NCI-H1417 treated with DMSO at 0.1 percent for 48 hours (cell line): Measurements from ENCODE around the gene FRMD4B.

Experiments
- DNase-seq: peaks from one replicate; lab custom pipeline; 2025; lab: John Stamatoyannopoulos, UW

The FRMD4B gene

DNA sequence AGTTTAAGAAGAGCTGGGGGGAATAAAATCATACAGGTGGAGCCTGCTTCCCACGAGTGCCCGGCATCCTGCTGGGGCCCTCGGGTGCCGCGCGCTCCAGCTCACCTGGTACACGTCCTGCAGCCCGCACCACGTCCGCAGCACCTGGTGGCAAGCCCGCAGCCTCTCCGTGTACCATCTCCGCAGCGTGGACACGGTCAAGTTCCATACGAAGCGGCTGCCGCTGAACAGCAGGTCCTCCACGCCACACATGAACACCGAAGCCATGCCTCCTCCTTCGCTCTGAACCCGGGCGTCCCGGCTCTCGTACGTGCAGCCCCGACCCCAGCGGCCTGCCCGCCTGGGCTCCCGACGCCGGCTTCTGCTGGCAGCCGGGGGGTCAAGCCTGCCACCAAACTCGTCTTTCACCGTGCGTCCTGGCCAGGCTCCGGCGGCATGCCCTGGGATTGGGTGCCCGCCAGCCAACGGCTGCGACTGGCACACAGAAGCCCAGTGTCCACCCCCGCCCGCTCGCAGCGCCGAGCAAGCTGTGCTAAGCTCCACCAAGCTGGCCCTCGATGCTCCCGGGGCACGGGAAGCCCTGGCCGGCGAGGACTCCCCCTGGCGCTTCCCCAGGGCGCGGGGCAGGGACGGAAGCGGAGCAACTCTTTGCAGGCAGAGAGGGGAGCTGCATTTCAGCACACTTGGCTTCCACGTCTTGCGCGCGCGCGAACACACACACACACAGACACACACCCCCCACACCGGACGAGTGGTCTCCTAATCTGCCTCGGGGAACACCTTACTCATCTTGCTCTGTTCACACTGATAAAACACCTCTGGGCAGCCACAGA lies at the start of gene FRMD4B:
Gene FRMD4B, minus strand, starts transcription at position 366 of the 833 bp plus-strand sequence. Its CDS starts 99 bp downstream, at position 267.
- no peak for DNase-seq

DNA sequence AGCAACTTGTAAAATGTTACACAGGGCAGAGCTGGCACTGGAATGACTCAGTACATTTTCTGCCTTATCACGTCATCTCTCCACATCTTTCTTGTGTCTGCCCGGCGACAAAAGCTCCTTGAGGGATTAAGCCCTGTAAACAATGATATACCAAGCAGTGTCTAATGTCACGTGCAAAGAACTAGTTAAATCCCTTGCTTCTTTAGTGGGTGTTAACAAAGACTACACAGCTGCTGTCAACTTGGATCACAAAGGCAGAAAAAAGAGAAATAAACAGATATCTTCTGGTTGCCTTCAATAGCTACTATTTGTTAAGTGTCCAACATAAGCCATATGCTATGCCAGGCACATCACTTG lies 48.1 kb upstream of the FRMD4B start:
- DNase-seq = no peak

DNA sequence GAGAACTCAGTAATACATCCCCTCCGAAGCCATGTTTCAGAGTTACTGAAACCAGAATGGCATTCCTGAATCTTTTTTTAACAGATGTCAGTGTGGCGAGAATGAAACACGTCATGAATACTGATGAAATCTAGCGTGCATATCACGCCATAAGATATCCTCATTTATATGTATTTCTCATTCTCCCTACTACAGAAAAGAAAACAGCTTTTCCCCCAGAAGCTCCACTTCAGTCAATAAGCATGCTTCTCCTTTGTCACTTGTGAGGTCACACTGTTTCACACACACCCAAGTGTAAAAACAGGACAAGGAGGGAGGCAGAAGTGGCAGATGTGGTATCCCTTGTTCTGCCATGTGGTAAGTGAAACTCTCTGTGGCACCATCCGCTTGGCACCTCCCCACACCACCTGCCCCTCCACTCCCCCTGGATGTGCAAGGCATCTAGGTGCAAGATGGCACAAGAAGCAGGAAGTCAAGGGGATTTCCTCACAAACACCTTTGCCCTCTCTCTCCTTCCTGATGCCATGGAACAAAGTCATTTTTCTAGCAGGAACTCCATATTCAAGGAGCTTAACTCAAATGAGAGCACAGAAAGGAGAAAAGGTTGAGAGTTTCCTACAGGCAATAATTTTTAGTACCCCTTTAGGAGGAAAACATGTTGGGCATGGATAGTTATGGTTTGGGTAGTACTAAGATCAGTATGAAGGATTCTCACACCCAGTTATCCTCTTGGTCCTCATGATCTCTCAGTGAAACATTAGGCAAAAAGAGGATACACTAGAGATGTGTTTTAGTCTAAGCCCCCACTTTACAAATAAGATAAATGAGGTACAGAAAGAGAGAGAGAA lies 47.5 kb upstream of the FRMD4B start:
- DNase-seq = no peak

DNA sequence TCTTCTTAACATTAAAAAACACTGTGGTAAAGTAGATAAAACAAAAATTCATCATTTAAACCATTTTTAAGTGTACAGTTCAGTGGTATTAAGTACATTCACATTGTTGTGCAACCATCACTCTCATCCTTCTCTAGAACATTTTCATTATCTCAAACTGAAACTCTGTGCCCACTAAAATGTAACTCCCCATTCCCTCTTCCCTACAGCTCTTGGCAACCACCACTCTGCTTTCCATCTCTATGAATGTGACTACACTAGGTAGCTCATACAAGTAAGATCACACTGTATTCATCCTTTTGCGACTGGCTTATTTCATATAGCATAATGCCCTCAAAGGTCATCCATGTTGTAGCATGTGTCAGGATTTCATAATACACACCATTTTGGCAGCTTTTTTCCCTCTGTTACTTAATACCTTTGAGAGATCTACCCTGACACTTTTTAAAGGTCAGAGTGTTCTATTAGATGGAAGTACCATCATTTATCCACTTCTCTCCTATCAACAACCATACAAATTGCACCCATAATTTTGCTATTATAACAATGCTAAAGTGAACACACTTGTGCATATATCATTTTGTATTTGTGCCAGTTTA lies 42.9 kb upstream of the FRMD4B start:
- no peak for DNase-seq

DNA sequence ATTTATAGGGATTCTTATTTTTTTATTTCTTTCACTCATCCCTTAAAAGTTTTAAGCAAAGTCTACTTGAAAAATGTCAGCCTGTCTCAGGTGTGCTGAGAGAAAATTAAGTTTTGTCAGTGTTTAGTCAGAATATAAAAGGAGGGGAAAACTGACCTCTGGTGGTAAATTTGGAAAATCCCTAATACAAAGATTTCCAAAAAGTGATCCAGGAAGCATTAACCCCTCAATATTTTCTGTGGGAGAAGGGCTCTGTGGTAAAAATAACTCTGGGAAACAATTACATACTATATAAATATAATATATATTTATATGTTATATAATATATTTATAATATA lies 41.0 kb upstream of the FRMD4B start:
- no peak for DNase-seq

DNA sequence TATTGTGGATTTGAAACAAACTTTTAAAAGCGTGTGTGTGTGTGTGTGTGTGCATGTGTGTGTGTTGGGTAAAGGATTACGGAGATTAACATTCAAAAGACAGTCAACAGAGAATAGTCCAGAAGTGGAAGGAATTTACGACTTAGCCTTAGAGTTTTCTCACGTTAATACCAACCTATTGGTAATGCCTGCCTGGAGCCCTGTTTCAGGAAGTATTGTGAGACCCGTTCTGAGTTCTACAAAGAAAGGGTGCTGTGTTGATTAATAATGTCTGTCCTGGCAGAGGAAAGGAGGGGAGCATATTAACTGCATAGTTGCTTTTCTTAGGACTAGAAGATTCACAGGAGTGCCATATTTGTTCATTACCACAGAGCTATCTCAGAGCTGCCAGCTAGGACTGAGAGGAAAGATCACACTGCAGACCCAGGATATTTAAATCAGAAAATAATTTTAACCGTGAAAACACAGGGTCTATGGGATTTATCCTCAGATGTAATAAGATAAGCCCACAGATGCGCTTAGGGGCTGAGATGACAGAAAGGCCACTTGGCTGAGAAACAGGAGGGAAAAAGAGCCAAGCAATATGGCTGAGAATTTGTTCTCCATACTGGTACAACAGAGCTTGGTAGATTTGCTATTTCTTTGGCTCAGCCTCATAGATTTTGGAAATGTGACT lies 40.5 kb upstream of the FRMD4B start:
- no peak for DNase-seq

DNA sequence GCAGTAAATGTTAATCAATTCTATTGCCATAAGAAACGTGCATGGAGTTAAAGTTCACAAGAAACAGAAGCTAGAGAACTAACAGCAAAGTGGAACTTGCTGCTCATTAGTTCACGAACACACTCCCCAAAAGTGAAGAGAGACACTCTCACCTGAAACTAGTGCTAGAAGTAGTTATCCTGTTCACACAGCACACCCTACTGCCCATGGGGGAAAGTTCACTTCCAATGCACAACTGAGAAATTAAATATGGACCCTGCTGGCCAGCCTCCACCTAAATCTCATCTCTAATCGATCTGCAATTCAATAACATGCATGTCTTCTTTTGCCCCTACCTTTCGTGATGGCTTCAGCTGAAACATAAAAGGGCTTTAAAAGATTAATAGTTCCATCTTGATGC lies 39.4 kb upstream of the FRMD4B start:
- no peak for DNase-seq

DNA sequence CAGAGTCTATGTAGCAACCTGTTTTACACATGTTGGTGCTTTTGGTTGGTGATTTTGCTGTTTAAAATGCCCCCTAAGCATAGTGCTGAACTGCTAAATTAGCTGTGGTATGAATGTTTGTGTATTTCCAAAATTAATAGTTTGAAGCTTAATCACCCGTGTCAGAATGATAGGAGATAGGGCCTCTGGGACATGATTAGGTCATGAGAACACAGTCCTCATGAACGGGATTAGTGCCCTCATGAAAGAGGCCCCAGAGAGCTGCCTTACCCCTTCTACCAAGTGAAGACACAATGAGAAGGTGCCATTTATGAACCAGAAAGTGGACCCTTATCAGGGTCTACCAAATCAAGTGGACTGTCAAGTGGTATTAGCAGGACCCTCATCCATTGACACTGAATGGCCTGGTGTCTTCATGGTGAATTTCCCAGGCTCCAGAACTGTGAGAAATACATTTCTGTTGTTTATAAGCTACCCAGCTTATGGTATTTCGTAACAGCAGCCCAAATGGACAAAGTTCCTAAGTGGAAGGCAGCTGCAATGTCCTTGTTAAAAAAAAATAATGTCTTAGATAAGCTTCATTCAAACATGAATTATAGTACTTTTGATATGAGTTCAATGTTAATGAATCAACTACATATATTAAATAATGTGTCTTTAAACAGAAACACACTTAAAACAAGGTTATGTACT lies 37.7 kb upstream of the FRMD4B start:
- DNase-seq = no peak

DNA sequence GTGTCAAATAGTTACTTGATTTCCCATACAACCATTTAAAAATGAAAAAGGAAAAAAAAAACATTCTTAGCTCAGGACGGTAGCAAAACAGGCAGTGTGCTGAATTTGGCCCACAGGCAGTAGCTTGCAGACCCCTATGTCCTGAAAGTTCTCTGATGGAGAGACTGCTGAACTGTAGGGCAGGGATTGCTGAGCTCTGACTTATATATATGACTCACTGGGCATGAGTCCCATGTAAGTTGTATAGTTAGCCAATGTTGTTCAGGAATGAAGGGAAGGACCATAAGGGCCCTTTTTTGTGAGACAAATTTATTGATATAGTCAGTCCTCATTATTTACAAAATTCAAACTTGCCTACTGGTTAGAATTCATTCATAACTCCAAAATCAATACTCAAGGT lies 36.9 kb upstream of the FRMD4B start:
- DNase-seq = no peak

DNA sequence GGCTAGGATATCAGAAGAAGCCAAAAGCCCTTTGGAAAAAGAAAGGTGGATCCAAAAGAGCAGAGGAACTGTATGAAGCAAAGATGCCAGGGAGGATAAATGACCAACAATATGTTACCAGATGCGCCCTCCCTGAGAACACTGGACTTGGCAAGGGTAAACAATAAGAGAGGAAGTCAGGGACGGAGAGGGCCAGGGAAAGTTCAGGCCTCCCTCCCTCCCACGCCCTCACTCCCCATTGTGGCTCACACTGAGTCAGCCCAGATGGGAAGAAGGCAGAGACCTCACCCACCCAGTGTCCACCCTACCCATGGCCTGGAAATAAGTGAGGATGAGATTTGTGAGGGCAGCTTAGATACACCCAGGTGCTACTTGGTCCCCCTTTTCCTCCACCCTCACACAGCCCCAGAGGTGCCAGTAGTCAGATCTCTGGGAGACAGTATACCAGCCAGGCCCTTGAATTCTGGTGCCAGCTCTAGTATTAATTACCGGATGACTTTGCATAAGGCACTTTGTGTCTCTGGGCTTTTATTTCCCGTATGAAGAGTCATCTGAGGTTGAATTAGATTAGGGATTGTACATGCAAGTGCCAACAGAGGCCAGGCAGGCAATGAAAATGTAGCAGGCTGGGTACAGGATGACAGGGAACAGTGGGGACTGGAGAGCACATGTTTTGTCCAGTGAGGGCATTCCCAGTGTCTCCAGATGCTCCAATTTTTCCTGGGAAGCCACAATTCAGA lies 35.1 kb upstream of the FRMD4B start:
- DNase-seq = no peak

DNA sequence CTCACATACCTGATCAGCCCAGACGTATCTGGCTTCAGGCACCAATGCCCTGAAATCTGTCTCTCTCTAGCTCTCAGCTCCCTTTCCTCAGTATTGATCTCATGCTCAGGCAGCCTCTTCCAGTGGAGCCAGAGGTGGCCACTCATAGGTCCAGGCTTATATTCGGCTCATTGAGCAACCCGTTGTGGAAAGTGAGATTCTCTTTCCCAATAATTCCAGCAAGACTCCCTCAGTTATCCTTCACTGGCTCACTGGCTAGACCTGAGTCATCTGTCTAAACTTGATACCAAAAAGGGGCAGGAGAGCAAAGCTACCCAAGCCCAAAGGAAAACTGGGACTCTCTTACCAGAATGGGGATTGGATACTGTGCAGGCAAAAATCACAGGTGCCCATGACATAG lies 33.4 kb upstream of the FRMD4B start:
- no peak for DNase-seq

DNA sequence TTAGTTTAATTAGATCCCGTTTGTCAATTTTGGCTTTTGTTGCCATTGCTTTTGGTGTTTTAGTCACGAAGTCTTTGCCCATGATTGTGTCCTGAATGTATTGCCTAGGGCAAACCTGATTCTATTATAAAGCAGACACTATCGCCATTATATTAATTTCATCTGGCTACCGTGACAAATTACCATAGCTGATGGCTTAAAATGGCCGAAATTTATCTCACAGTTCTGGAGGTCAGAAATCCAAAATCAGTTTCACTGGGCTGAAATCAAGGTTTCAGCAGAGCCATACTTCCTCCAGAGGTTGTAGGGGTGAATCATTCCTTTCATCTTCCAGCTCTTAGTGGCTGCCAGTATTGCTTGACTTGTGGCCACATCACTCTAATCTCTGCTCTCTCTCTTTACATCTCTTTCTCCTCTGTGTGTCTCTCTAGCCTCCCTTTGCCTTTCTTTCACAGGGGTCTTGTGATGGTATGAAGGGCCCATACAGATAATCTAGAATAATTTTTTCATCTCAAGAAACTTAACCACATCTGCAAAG lies 31.7 kb upstream of the FRMD4B start:
- no peak for DNase-seq

DNA sequence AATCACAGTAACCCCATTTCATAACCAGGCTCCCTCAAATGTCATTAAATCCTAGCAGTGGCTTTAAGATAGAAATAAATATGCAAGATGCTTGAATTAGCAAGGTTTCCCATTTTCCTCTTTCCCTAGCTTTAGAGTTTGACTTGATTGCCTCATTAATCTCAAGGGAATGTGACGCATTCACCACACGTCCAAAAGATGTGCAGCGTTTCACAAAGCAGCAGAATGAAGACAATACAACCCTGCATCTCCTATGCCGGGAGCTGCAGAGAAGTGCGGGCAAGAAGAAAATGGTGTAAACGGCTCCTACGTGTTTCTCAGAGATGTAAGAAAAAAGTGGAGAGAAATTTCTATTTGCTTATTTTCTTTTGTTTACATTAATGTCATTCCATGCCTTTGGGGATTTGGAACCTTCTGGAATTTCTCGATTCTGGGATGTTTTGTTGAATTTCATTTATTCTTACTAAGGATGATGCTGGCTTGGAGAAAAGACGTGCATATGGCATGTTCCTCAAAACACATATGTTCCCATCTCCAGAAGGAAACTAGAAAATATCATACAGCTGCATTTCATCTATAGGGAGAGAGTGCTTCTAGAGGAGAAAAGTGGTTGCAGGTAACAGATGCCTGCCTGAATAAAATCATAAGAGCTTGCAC lies 27.8 kb upstream of the FRMD4B start:
- DNase-seq = no peak

DNA sequence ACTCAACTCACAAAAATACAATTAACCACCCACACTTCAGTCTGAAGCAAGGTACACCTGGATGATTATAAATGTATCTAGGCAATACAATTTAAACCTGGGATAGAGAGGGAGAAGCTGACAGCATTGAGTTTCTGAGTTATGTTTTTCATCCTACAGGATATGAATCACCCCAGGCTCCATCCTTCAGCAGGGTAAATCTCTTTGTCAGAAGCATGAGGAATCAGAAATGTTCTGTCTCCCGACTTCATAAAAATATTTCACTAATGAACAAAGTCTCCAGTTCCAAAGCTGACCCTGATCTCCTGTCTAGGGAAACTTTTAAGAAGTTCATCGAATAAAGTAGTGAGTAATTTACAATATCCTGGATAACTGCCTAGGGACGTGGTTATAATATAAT lies 25.5 kb upstream of the FRMD4B start:
- DNase-seq = no peak

DNA sequence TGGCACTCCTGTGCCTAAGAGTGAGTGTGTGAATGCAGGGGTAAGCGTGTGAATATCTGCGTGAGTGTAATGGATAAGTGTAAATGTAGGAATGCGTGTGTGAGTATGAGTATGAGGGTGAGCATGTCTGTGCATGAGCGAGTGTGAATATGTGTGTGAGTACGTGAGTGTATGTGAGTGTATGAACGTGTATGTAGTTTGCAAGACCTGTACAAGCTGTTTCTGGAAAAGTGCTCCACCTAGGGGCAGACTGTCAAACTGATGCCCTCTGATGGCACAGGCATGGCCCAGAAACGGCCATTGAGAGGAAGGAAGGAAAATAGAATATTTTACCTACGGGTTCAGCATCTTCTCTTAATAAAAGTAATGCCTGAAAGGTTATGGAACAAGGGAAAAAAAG lies 24.4 kb upstream of the FRMD4B start:
- DNase-seq = no peak

DNA sequence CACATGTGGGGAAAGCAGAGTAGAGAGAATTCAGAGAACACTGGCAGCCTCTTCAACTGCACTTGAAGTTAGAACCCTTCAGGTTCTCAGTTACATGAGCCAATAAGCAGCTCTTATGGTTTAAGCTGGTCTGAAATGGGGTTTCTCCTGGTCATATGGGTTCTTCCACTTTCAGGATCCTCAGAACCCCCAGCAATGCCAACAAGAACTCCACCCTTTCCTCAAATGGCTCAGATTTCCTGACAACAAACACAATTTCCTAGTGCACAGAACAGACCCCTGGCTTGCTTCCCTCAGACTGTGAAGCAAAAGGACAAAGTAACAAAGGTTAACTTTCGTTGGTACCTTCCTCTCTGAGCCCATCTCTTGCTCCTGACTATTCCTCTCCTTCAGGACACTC lies 23.9 kb upstream of the FRMD4B start:
- no peak for DNase-seq

DNA sequence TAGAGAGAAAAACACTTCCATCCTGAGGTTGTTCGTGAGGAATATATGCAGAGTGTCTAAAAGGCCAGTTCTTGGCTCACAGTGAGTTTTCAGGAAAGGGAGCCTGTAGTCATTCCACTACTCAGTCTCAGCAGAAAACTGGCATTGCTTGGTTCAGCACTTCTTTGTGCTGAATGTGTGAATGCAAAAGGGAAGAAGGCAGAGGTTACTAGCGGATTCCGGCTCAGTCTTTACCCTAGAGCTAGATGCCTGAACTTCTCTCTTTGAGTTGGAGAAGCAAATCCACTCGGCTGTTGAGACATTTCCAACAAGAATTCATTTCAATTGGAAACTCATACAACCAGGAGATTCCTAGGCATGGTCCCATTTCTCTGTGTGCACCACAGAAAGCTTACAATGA lies 23.1 kb upstream of the FRMD4B start:
- no peak for DNase-seq

DNA sequence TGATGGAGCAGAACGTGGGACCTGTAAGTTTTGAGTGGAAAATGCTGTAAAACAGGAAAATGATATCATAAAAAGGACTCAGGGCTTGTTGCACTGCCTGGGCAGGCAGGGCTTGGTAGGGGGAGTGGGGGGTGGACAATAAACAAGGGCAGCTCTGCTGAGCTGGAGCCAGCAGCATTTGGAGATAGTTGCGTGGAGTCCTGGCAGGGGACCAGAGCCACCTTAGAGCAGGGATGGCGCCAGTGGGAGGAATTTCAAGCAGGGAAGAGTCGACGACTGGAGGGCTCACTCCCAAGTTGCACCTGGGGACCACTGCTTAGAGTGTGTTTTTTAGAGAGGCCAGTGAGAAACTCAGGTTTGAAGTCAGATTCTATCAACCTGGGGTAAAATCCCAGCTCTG lies 22.7 kb upstream of the FRMD4B start:
- DNase-seq = no peak

DNA sequence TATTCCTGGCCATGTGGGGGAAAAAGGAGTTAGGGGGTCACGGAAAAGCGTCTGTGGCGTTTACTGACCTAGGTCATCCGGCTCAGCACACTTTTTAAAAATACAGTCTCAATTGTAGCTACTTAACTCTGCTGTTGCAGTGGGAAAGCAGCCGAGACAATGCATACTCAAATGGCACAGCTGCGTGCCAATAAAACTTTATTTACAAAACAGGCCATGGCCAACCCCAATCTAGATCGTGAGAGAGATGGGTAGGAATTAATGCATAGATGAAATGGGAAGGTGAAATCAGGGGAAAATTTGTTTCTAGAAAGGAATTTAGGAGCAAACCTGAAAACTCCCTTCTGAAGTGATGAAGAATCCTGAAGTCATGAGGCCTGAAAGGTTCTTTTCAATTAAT lies 22.0 kb upstream of the FRMD4B start:
- no peak for DNase-seq

DNA sequence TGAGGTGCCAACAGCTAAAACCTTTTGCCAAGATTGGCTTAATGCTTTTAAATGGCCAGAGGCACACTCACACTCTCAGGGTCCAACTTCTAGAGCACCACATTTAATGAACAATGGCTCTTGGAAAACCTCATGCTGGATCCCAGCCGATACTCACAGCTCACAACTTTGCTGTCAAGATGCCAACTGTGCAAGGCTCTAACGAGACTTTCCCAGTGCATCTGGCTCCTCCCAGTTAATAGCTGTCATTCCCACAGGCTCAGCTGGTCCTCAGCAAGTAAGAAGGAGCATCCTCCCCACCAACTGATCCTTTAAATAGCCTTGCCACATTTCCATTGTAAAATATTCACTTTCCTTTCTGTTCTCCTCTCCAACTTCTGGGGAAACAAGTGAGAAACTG lies 20.3 kb upstream of the FRMD4B start:
- no peak for DNase-seq
